ENCODE results near the gene FOCAD.

FOCAD gene

DNA sequence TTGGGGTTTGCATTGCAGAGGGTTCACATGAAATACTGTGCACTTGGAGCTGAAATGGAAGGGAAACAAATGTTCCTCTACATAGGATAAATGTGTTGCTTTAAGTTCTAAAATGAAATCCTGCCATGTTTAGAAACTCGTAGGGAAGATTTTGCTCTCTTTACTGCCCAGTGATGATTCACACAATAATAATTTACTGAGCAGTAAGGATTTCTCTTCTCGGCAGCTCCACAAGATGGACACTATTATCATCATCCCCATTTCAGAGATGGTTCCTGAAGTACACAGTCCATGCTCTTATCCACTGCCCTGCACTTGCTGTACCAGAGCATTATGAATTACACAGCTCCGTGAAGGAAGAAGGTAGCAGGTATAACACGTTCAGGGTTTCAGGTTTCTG lies 343.2 kb downstream of the FOCAD start:
- no peak for DNase-seq

DNA sequence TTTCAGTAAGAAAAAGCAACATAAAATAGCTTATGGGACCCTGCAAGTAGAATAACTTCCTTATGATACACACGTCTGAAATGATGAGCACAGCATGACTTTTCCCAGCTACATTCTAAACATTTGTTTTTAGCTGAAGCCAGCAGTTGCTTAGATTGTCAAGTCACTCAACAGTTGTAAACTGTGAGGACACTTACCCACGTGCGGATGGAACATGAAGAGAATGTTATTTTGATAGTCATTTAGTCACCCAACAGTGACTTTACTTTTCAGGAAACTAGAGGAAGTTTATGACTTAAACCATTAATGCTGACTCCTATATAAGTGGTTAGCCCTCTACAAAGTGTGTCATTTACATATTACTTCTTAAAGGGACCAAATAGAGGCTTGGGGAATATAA lies 344.4 kb downstream of the FOCAD start:
- DNase-seq, result no peak

DNA sequence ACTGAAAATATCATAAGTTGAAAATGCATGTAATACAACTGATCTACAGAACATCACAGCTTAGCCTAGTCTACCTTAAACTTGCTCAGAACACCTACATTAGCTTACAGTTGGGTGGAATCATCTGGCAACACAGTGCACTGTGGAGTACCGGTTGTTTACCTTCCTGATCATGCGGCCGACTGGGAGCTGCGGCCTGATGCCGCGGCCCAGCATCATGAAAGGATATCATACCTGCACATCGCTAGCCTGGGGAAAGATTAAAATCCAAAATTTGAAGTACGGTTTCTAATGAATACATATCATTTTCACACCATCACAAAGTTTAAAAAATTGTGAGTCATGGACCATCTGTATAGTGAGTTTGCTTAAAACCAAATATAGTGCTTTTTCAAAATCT lies 345.6 kb downstream of the FOCAD start:
- DNase-seq, result no peak

DNA sequence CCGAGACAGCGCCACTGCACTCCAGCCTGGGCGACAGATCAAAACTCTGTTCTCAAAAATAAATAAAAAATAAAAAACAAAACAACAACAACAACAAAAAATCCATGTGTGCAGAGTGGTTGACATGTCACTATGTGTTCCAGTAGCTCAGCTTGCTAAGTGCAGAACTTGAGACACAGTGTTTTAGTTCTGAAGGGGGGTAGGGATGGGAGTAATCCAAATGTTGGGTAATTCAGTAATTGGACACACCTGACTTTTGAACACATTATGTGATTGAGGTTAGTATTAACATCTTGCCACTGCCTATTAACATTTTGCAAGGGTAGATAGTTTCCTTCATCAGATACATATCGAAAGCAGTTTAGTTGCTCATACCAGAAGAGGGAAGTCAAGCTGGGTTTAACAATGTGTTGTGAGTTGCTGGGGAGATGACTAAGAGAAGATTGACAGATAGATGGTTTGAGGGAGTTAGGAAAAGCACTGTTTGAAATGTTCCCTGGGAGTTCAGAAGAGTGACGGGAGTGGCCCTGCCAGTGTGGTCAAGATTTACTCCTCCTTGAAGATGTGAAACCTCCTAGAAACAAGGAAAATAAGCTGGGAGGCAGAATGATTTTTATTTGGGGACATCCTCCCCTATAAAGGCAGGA lies 346.5 kb downstream of the FOCAD start:
- DNase-seq, result no peak

DNA sequence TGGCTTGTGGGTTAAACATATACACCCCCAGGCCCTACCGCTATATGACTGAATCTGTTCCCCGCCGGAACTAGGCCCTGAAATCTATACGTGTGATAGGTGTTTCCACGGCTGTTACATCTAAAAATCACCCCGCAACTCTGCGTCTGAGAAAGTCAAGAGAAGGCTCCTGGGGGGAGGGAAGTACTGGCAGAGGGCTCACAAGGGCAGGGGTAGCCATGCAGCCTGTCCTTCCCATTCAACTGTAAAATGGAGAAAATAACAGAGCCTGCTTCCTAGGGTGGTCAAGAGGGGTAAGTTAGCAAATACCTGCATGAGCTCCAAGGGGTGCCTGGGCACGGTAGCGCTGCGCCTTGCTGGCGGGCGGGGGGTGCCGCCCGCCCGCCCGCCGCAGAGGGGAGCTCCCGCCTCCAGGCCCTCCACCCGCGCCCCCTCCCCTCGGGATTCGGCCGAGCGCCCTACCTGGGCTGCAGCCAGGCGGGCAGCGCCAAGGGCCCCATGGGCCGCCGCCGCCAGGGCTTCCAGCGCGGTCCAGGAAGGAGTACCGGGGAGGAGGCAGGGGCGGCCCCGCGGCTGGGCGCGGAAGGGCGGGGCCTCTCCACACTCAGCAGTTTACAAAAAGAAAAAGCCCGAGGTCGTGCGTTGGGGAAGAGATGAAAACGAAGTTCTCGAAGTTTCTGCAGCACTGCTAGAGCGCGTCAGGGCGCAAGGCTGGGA lies 347.2 kb downstream of the FOCAD start, which contains the start of gene HACD4:
TSS of gene HACD4 (minus strand) at position 550 of the 717 bp plus-strand sequence. CDS start at position 500, 50 bp downstream.
- no peak for DNase-seq

DNA sequence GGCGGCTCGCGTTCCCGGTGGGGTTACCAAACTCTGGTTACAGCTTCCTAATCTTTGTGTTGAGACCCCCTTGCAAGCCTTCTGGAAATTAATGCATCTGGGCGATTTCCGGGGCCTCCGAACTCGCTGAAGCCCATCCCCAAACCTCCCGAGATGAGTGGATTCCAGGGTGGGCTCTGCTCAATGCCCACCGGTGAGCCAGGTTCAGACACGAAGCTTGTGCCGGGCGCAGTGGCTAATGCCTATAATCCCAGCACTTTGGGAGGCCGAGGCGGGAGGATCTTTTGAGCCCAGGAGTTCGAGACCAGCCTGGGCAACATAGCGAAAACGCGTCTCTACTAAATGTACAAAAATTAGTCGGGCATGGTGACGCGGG lies 347.7 kb downstream of the FOCAD start:
- DNase-seq, result no peak

DNA sequence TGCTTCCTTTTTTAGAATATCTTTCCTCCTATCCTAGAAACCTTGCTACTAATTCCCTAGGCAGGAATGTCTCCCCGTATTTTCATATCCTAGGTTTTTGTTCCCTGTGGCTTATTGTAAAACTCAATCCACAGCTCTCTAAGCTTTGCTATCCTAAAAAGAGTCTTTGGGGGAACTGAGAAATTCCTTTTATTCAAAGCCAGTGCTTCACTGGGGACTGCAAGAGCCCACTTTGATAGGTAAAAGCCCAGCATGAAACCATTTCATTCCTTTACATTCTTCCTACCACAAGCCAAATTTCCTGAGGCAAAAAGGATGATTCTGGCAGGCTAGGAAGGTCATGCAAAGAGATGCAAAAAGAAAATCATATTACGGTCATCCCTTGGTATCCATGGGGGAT lies 353.2 kb downstream of the FOCAD start:
- DNase-seq, result no peak

DNA sequence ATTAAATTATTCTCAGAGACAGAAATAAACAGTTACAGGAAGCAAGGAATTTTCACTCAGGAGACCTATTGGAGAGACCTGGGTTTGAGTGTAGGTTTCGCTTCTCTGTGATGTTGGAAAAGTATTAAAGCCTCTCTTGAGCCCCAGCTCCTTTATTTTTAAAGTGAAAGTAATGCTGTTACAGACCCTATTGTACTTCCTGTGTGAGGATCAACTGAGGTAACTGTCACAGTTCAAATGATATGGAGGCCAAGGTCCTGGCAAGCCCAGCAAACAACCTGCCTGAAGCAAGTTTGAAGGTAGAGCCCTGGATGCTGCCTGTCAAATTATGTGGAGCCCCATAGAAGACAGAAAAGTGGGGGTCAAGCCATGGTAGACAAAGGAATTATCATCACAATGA lies 355.2 kb downstream of the FOCAD start:
- DNase-seq, result no peak

DNA sequence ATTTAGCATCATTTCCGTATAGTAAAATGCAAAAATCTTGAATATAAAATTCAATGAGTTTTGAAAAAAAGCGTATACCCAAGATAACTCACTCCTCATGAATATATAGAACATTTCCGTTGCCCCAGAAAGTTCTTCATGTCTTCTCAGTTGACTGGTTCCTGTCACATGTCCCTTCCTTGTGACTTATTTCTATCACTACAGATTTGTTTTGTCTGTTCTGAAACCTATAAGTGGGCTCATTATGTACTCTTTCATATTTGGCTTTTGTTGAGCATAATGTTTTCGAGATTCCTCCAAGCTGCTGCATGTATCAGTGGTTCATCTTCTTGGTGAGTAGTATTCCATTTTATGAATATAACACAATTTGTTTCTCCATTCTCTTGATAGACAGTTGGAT lies 358.4 kb downstream of the FOCAD start:
- no peak for DNase-seq

DNA sequence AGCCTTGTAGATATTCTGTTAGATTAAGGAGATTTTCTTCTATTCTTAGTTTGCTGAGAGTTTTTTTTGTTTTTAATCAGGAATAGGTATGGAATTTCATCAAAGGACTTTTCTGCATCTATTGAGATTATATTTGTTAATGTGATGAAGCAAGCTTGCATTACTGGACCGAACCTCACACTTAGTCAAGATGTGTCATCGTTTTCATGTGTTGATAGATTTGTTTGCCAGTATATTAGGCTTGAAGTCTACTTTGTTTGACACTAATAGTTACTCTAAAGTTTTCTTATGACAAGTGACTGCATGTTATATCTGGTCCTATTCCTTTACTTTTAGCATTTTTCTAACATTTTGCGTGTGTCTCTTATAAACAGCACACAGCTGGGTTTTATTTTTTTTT lies 359.8 kb downstream of the FOCAD start:
- DNase-seq, result no peak

All from NCI-H2029 treated with DMSO at 0.1 percent for 48 hours (cell line).